Activated CD4-positive, CD25-positive, alpha-beta regulatory T cell treated with anti-CD3 and anti-CD28 coated beads, Interleukin-2, amount 50 U/mL, for 16 hours (primary cell): ENCODE data around the gene DNM2.
"Not testable (repeated sequence)": the region's sequence is repeated elsewhere in the genome, so short reads cannot be mapped to it uniquely, and the experiment has no call there.

Experiments used
- DNase-seq: peaks from one replicate; pipeline ENCODE4 v3.0.0-alpha.2; 2020; ENCODE audit warnings: low read depth, low spot score

DNM2 gene

DNA sequence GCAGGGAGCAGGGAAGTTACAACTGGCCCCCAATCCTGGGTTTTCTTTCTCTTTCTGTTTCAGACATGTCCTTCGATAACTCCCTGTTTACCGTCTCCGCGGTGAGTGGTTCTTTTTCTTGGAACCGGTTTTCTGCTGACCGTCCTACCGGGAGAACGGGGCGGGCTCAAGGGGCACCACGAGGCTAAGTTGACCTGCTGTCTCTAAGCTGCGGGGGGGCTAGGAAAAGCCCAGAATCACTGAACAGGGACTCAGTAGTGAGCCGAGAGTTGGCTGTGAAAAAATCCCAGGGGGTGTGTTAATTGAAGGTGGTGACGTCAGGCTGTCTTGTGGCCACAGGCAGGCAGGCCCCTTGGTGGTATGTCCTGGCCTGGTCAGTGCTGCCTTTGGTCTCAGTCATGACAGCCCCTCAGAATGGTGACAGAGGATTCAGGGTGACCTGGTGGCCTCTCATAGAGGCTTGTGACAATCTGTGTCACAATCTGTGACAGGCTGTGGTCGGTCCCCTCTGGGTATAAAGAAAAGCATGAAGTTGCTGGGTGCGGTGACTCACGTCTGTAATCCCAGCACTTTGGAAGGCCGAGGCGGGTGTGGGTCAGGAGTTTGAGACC is 145.3 kb downstream of the DNM2 start:
- DNase-seq: no peak

DNA sequence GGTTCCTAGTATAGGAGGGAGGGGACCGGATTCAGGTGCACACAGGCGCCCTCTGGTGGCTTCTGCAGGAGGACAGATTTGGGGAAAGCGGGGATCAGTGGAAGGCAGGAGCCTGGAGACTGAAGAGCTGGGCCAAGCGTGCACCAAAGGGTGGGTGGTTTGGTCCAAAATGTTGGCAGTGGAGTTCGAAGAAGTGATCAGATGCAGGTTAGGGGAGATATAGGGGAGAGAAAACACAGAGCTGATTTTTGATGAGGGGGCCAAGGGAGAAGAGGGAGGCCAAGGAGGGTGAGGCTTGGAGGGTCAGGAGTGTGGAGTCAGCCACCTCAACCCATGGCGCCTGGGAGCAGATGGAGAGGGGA is 146.6 kb downstream of the DNM2 start:
- DNase-seq: peak; percentile 66

DNA sequence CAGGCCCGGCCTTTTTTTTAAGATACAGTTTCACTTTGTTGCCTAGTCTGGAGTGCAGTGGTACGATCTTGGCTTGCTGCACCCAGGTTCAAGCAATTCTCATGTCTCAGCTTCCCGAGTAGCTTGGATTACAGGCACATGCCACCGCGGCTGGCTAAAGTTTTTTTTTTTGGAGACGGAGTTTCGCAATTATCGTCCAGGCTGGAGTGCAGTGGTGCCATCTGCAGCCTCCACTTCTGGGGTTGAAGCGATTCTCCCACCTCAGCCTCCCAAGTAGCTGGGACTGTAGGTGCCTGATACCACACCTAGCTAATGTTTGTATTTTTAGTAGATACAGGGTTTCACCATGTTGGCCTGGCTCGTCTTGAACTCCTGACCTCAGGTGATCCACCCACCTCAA is 148.6 kb downstream of the DNM2 start:
- DNase-seq: no peak

DNA sequence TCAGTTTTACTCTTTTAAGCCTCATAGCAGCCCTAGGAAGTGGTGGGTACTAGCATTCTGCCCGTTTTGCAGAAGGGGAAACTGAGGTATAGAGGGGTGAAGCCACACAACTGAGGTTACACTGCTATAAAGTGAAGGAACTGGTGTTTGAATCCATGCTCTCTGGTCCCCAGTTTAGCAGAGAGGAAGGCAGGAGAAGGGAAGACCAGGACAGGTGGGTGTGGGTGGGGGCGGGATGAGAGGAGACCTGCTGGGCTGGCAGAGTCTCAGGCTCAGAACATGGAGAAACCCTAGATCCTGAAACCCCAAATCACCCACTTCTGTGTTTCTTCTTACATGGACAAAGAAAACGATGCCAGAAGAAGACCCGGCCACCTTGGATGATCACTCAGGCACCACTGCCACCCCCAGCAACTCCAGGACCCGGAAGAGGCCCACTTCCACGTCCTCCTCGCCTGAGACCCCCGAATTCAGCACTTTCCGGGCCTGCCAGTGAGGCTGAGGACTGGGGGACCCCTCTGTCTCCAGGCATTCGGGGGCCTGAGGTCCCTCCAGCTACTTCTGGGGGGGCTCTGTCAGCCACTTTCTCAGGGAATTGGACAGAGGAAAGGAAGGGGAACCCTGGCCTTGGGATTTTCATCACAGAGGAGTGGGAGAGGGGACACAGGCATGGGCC is 151.1 kb downstream of the DNM2 start:
- no peak for DNase-seq

DNA sequence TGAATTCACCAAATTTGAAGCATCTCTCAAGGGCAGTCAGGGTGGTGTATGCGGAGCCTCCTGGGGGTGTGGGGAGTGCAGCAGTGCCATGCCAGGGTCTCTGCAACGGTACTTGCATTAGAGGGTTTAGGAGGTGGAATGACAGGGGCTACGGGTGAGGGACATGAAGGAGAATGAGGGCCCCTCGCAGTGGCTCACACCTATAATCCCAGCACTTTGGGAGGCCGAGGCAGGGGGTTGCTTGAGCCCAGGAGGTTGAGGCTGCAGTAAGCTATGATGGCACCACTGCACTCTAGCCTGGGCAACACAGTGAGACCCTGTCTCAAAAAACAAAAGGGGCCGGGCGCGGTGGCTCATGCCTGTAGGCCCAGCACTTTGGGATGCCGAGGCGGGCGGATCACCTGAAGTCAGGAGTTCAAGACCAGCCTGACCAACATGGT is 152.0 kb downstream of the DNM2 start:
- not testable (repeated sequence) for DNase-seq

DNA sequence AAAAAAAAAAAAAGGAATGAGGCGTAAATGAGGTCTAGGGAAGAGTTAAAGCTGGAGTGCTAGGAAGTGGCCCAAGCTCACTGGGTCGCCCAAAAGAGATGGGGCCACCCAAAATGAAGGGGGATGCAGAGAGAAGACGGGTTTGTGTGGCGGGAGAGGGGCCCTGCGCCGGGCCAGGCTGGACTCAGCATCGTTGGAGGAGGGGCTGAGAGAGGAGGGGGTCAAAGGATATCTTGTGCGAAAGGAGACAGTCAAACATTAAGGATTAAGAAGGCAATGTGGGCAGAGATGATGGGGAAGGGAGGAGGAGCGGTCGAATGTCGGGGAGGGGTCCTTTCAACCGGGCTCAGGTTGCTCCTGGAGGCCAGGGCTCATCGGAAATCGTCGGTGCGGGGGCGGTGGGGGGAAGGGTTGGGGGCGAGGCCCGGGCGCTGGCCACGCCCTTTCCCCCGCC is 152.6 kb downstream of the DNM2 start:
- no peak for DNase-seq

DNA sequence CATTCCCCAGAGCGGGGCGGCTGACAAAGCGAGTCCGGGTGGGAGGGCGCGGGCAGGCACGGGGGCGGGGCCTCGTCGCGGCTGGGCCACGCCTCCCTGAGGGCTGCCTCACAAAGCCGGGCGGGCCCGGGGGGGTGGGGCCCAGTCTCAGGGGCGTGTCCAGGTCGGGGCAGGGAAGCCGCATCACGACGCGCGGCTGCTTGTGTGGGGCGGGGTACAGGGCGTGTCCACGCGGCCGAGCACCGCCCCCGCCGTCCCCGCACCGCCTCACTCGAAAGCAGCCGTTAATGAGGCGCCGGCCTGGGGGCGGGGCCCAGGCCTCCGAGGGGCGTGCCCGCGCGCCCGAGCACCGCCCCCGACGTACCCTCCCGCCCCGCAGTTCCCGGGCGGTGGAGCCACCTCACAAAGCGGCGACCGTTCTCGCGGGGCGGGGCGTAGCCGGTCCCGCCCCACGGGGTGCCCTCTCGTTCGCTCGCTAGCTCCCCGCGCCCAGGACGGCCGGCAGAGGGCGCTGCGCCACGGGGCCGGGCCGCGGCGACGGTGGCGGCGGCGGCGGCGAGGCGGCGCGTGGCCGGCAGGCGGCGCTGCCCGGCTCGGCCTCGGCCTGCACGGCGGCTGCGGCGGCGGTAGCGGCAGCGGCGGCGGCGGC is 153.2 kb downstream of the DNM2 start, which contains the start of gene CARM1:
Gene CARM1 (plus strand): TSS at position 599 of the 649 bp plus-strand sequence. CDS start 150 bp downstream, outside the sequence.
- peak; percentile 98 for DNase-seq

DNA sequence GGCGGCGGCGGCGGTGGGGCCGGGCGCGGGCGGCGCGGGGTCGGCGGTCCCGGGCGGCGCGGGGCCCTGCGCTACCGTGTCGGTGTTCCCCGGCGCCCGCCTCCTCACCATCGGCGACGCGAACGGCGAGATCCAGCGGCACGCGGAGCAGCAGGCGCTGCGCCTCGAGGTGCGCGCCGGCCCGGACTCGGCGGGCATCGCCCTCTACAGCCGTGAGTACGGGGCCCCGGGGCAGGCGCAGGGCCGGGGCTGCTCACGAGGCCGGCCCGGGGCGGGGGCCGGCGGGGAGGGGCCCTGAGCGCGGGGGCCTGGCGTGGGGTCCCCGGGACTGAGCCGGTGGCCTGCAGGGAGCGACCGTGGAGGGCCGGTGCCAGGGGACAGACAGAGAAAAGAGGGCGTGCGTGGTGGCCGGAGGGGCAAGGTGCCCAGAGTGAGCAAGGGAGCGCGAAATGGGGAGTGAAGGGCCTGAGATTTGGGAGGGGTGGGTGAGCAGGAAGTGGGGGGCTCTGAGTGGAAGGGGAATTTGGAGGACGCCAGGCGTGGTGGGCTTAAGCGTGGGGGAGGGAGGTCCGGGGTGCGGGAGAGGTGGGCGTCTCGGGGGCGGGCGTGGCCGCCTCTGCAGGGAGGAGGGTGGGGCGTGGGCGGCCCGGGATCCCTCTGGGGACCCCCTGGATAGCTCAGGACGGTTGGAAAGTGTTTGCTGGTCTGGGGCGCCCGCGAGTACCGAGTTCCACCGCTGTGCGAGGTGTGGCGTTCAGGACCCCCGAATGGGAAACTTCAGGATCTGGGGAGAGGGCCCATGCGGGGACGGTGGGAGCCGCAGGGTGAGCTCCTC is 154.0 kb downstream of the DNM2 start:
- no peak for DNase-seq

DNA sequence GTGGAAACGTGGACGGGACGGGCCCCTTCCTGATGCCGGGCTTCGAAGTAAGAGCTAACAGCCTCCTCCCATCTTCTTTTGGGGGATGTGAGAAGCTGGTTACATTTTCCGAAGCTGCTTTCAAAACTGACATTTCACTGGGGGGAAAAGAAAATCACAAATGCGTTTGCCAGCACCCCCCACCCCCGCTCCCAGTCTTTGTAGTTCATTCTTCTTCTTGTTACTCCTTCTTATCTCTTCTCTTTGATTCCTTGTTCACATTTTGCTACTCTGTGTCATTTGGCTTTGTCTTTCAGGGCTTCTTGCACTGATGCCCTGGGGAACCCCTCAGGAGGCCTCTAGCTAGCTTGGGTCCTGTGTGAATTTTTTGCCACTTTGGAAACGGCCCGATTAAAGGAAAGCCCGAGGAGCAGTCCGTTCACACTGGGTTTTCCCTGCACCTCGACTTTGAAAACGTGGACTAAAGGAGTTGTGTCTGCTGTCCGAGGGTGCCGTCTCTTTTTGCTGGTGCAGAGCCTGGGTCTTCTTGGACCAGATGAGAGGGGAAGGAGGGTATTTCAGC is 154.7 kb downstream of the DNM2 start:
- DNase-seq: no peak

DNA sequence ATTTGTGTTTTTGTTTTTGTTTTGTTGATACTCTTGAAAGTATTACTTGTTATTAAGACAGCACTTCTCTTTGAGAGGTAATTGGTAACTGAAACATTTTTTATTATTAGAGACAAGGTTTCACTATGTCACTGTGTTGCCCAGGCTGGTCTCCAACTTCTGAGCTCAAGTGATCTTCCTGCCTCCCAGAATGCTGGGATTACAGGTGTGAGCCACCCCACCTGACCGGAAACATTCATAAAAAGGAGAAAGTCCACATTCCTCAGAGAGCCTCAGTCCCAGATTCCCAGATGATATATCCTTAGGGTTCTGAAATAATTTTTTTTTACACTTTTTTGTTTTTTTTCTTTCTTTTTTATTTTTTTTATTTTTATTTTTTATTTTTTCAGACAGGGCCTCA is 156.1 kb downstream of the DNM2 start:
- no peak for DNase-seq

DNA sequence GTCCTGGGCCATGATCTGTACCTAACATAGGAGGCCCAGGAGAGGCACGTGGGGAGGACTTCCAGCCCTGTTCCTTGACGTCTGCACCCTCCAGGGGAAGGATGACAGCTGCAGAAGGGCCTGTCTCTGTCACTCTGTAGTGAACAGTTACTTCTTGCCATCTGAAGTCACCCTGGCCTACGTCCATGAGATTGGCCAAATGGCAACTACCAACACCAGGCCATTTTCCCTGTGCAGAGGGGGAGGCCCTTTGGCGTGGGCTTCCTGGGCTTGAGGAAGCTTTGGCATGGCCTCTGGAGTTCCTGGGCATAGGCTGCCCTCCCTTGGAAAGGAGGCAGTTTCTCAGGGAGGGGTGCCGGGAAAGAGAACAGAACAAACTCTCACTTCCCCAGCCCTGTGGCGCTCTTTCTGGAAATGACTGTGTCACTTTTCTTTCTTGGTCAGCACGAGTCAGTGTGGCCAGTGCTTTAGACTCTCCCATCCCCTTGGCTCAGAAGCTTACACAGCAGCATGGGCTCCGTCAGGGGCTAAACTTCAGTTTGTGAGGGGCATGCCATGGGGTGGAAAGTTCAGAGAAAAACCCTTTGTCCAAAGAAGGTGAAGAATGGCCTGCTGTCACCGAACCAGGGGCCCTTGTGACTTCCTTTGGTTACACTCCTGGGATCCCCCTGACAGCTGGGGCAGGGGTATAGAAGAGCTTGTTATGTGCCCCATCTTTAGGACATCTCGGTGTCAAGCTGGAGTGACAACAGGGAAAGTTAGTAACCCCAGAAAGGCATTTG is 158.8 kb downstream of the DNM2 start:
- no peak for DNase-seq

DNA sequence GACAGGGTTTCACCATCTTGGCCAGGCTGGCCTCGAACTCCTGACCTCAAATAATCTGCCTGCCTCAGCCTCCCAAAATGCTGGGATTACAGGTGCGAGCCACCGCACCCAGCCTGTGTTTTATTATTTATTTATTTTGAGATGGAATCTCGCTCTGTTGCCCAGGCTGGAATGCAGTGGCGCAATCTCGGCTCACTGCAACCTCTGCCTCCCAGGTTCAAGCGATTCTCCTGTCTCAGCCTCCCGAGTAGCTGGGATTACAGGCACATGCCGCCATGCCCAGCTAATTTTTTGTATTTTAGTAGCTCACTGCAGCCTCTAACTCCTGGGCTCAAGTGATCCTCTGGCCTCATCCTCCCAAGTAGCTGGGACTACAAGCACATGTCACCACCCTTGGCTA is 159.7 kb downstream of the DNM2 start:
- DNase-seq: not testable (repeated sequence)

DNA sequence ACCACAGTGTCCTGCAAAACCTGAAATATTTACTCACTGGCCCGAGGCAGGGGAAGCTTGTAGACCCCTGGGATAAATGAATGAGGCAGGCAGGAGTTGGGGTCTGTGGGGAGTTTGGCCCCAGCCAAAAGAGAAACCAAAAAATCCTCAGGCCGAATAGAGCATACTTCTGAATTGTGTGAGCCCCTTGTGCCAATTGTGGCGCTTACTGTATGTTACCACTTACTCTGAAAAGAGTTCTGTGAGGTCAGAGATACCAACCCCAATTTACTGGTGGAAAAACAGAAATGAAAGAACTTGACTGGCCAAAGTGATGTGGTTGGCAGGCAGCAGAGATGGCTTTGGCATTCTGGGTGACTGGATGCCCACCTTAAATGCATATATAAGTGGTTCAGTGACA is 160.4 kb downstream of the DNM2 start:
- DNase-seq: no peak
